ENCODE measurements around the gene ADAM8.
A peak's percentile ranks its signal among the peaks of the same experiment; 100 is the strongest.
"Not testable (repeated sequence)": the region's sequence is repeated elsewhere in the genome, so short reads cannot be mapped to it uniquely, and the experiment has no call there.

Gene ADAM8

GRCh38 chr10:133276435-133277201 is at the start of gene ADAM8:
ADAM8 (minus strand) TSS chr10:133276868; CDS start chr10:133276817, 51 bp downstream.
- peak; percentile 67 to 86 for DNase-seq

- no peak for DNase-seq
These were observed 49.5 kb upstream of the ADAM8 start for GRCh38 chr10:133326223-133326551.

GRCh38 chr10:133325440-133326222 is 49.0 kb upstream of the ADAM8 start:
- DNase-seq, result no peak

GRCh38 chr10:133324857-133325260 is 48.2 kb upstream of the ADAM8 start:
- DNase-seq, result no peak

- peak; percentile 57 to 72 for DNase-seq
These were observed 47.6 kb upstream of the ADAM8 start for GRCh38 chr10:133324198-133324792.

- not testable (repeated sequence) for DNase-seq
These were observed 45.5 kb upstream of the ADAM8 start for GRCh38 chr10:133322064-133322709.

- DNase-seq, result not testable (repeated sequence)
These were observed 44.3 kb upstream of the ADAM8 start for GRCh38 chr10:133320852-133321422.

- peak; percentile 73 to 78 for DNase-seq
These were observed 41.9 kb upstream of the ADAM8 start for GRCh38 chr10:133318494-133319127.

GRCh38 chr10:133316732-133317131 is 40.1 kb upstream of the ADAM8 start:
- no peak for DNase-seq

- DNase-seq, result no peak
These were observed 39.6 kb upstream of the ADAM8 start for GRCh38 chr10:133316266-133316665.

GRCh38 chr10:133315847-133316246 is 39.2 kb upstream of the ADAM8 start:
- DNase-seq, result no peak

GRCh38 chr10:133314911-133315310 is 38.2 kb upstream of the ADAM8 start:
- DNase-seq, result no peak

- DNase-seq, result no peak
These were observed 36.5 kb upstream of the ADAM8 start for GRCh38 chr10:133313192-133313591.

- DNase-seq, result no peak
These were observed 36.1 kb upstream of the ADAM8 start for GRCh38 chr10:133312769-133313145.

- no peak for DNase-seq
These were observed 35.5 kb upstream of the ADAM8 start for GRCh38 chr10:133312016-133312768.

GRCh38 chr10:133311570-133311969 is 34.9 kb upstream of the ADAM8 start:
- DNase-seq, result no peak

- no peak for DNase-seq
These were observed 34.1 kb upstream of the ADAM8 start for GRCh38 chr10:133310789-133311188.

GRCh38 chr10:133310399-133310755 is 33.7 kb upstream of the ADAM8 start:
- DNase-seq, result no peak

GRCh38 chr10:133309720-133310398 is 33.2 kb upstream of the ADAM8 start:
- no peak for DNase-seq

- DNase-seq, result peak; percentile 94 to 95
These were observed 32.5 kb upstream of the ADAM8 start for GRCh38 chr10:133309100-133309719.
